Measurements from ENCODE around the gene EVI2A. TPM values are rescaled to one million over a fixed set of nuclear protein-coding genes. Genes with fewer than 3 reads are reported as not detected.

Gene EVI2A
- not detected for polyA plus RNA-seq (2012; ENCODE audit: insufficient read depth, insufficient read length, low read depth)

DNA sequence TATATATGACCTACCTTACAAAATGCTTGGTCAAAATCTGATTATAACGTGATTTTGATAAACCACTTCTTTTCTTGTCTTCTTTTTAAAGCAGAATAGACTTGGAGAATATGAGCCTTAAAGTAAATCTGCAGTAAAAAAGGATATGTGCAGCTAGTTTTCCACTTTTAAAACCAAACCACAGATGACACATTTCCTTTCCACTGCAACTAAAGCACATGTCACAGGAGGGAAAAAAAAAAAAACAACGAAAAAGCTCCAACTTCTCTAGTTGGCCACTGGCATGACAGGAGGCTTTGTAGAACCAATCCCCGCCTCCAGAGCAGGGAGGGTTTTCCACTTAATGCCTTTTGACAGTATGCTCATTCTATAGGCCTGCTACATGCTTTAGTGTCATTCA lies at the start of gene EVI2A:
Gene EVI2A (minus strand): TSS at position 142 of the 400 bp plus-strand sequence. CDS start 2,609 bp downstream, outside the sequence.
- Histone ChIP-seq H3K36me3 (no peaks in the 10 kb centered on the region), H3K9me3 (no peaks in the 10 kb centered on the region), H3K4me1 (no peaks in the 10 kb centered on the region), H3K4me3 (ENCODE audit: low read depth, low read length) (no peak within 1 kb of the TSS), H3K27me3 (no peaks in the 10 kb centered on the region)
- no peak for DNase-seq
- no peak for TF ChIP-seq CTCF (IDR thresholded peaks at IDR 0.05; ENCODE audit: low read depth, low read length)

DNA sequence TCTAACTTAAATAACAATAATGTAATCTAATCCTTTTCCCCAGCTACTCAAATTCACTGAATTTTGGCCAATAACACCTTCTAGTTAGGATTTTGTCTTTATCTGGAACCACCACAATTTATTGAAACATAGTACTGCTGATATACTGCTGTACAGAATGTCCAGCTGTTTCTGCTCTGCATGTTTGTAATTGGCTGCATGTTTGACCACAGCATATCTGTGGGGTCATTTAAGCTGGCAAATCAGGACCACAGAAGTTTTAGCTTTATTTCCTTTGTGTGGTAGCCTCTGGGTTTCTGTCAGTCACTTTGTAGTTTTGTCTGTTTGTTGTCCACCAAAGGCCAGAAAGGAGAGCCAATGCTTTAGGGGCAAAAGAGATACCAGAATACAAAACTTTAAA lies 47.8 kb upstream of the EVI2A start:
- no peaks in the 10 kb centered on the region for H3K36me3 ChIP-seq
- TF ChIP-seq CTCF (IDR thresholded peaks at IDR 0.05; ENCODE audit: low read depth, low read length): no peak
- no peaks in the 10 kb centered on the region for H3K4me1 ChIP-seq
- H3K9me3 ChIP-seq: no peaks in the 10 kb centered on the region
- H3K27me3 ChIP-seq: no peaks in the 10 kb centered on the region
- no peak overlapping the region for H3K4me3 ChIP-seq (ENCODE audit: low read depth, low read length)
- no peak for DNase-seq

GRCh38 chr17:31366088-31366487 lies 44.7 kb upstream of the EVI2A start:
- H3K36me3 ChIP-seq: no peaks in the 10 kb centered on the region
- no peaks in the 10 kb centered on the region for H3K4me1 ChIP-seq
- H3K4me3 ChIP-seq (ENCODE audit: low read depth, low read length): no peak overlapping the region
- H3K9me3 ChIP-seq: no peaks in the 10 kb centered on the region
- no peaks in the 10 kb centered on the region for H3K27me3 ChIP-seq
- TF ChIP-seq CTCF (IDR thresholded peaks at IDR 0.05; ENCODE audit: low read depth, low read length): no peak
- no peak for DNase-seq

DNA sequence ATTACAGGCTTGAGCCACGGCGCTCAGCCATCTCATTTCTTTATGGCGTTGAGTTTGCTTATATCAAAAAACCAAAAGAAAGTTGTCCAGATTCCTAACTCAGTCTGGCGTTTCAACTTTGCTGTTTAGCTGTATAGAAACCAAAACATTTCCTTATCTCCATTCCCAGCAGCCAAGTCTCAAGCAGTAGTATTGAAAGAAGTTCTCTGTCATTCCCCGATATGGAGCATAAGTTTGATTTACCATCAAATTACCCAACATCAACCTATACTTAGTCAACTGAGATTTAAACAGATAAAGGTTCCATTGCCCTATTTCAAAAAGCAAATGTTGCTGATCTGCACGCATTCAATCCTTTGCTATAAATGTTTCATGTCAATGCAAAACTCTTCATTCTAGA lies 42.6 kb upstream of the EVI2A start:
- H3K27me3 ChIP-seq: no peaks in the 10 kb centered on the region
- no peak for DNase-seq
- H3K4me1 ChIP-seq: no peaks in the 10 kb centered on the region
- no peak for TF ChIP-seq CTCF (IDR thresholded peaks at IDR 0.05; ENCODE audit: low read depth, low read length)
- H3K36me3 ChIP-seq: no peaks in the 10 kb centered on the region
- H3K9me3 ChIP-seq: no peaks in the 10 kb centered on the region
- no peak overlapping the region for H3K4me3 ChIP-seq (ENCODE audit: low read depth, low read length)

DNA sequence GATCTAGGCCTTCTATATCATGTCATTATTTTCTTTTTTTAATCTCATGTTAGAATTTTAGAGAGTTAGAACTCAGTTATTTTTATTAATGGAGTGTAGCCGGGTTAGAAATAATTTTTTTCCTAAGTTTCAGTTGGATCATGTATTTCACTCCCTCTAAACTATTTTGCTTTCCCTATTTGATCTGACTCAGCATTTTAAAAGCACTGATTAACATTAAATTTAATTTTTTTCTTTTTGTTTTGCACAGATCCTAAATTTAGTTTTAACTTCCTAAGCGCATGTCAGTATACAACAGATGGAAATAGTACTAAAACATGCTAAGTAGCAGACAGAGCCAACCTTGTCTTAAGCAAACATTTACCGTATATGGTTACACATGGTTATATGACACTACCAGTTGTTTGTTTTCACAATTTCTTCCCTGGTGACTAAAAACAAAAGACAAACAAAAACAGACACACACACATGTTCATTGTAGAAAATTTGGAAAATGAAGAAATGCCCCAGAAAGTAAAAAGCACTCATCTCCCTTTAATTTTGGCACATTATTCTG lies 36.5 kb upstream of the EVI2A start:
- TF ChIP-seq CTCF (IDR thresholded peaks at IDR 0.05; ENCODE audit: low read depth, low read length): no peak
- no peaks in the 10 kb centered on the region for H3K27me3 ChIP-seq
- peaks cover 7% of the 10 kb centered on the region; the same call in 1 of the 2 replicates for H3K36me3 ChIP-seq
- no peak overlapping the region for H3K4me3 ChIP-seq (ENCODE audit: low read depth, low read length)
- H3K4me1 ChIP-seq: no peaks in the 10 kb centered on the region
- no peaks in the 10 kb centered on the region for H3K9me3 ChIP-seq
- DNase-seq: no peak

GRCh38 chr17:31357091-31357490 lies 35.7 kb upstream of the EVI2A start:
- Histone ChIP-seq H3K9me3 (no peaks in the 10 kb centered on the region), H3K27me3 (no peaks in the 10 kb centered on the region), H3K4me3 (ENCODE audit: low read depth, low read length) (no peak overlapping the region), H3K4me1 (no peaks in the 10 kb centered on the region), H3K36me3 (peaks cover 7% of the 10 kb centered on the region; the same call in 1 of the 2 replicates)
- no peak for TF ChIP-seq CTCF (IDR thresholded peaks at IDR 0.05; ENCODE audit: low read depth, low read length)
- DNase-seq: no peak

Data from BE2C (cell line).